ENCODE measurements around the gene ZNF575.
"Not testable (repeated sequence)": the region's sequence is repeated elsewhere in the genome, so short reads cannot be mapped to it uniquely, and the experiment has no call there.

The ZNF575 gene

GRCh38 chr19:43545981-43546380 is 13.0 kb downstream of the ZNF575 start:
- FAIRE-seq = no peak

GRCh38 chr19:43546581-43546980 is 13.6 kb downstream of the ZNF575 start:
- FAIRE-seq = no peak

GRCh38 chr19:43547926-43548325 is 14.9 kb downstream of the ZNF575 start:
- FAIRE-seq = not testable (repeated sequence)

GRCh38 chr19:43548706-43549105 is 15.7 kb downstream of the ZNF575 start:
- no peak for FAIRE-seq

GRCh38 chr19:43551399-43552197 is 18.6 kb downstream of the ZNF575 start:
- FAIRE-seq = no peak

- no peak for FAIRE-seq
Observed at GRCh38 chr19:43552198-43552450, 19.1 kb downstream of the ZNF575 start.

GRCh38 chr19:43552616-43553015 is 19.6 kb downstream of the ZNF575 start:
- FAIRE-seq = no peak

GRCh38 chr19:43553656-43554055 is 20.7 kb downstream of the ZNF575 start:
- no peak for FAIRE-seq

GRCh38 chr19:43554317-43554895 is 21.4 kb downstream of the ZNF575 start:
- FAIRE-seq = no peak

GRCh38 chr19:43555185-43555770 is 22.3 kb downstream of the ZNF575 start:
- FAIRE-seq = no peak

- no peak for FAIRE-seq
Observed at GRCh38 chr19:43560687-43561086, 27.7 kb downstream of the ZNF575 start.

- no peak for FAIRE-seq
Observed at GRCh38 chr19:43561139-43561970, 28.4 kb downstream of the ZNF575 start.

- FAIRE-seq = no peak
Observed at GRCh38 chr19:43562226-43562697, 29.3 kb downstream of the ZNF575 start.

- FAIRE-seq = no peak
Observed at GRCh38 chr19:43562698-43563241, 29.8 kb downstream of the ZNF575 start.

- no peak for FAIRE-seq
Observed at GRCh38 chr19:43563816-43564457, 30.9 kb downstream of the ZNF575 start.

- no peak for FAIRE-seq
Observed at GRCh38 chr19:43564800-43565199, 31.8 kb downstream of the ZNF575 start.

GRCh38 chr19:43569657-43570056 is 36.7 kb downstream of the ZNF575 start:
- no peak for FAIRE-seq

GRCh38 chr19:43570174-43570791 is 37.3 kb downstream of the ZNF575 start:
- no peak for FAIRE-seq

GRCh38 chr19:43572171-43572588 is 39.2 kb downstream of the ZNF575 start:
- FAIRE-seq = no peak

GRCh38 chr19:43574424-43575155 is 41.6 kb downstream of the ZNF575 start:
- no peak for FAIRE-seq
